Measurements from ENCODE around the gene RNF225. TPM values are rescaled to one million over a fixed set of nuclear protein-coding genes. Genes with fewer than 3 reads are reported as not detected.

The RNF225 gene
- polyA plus RNA-seq, 1 of the 3 experiments (the other 2 are of a cell fraction) = 0.13 TPM

- H3K9ac ChIP-seq = peak overlapping the region; percentile 68
- peak overlapping the region; percentile 88 for H2AFZ ChIP-seq (ENCODE audit: low read depth)
- ChIA-PET CTCF (interaction anchor here (1.1 to 2.3 kb wide), 6 partner anchors 16 to 173 kb away, joined by 3 to 12 read pairs (median 4); partner anchors contain the start of genes ZBTB45 and ZNF497), POLR2A (interaction anchor here (0.6 to 2.1 kb wide), 9 partner anchors 7 to 173 kb away, joined by 3 to 34 read pairs (median 4); partner anchors contain the start of genes ZBTB45, ZNF446, ZNF497 and ZSCAN22)
- no peaks in the 10 kb centered on the region for H3K9me2 ChIP-seq
- peak; percentile 100 for DNase-seq
- peaks cover 0 to 6% of the 10 kb centered on the region in 2 experiments; a peak in 2 of 4 replicates for H3K4me1 ChIP-seq (ENCODE audit: control insufficient read depth in 1 of 2, insufficient read depth in 2 of 2, low read depth in 1 of 2, low read length in 1 of 2)
- H4K20me1 ChIP-seq (ENCODE audit: insufficient read depth) = no peaks in the 10 kb centered on the region
- no peaks in the 10 kb centered on the region for H3K27me3 ChIP-seq (ENCODE audit: insufficient read depth)
- H3K9me3 ChIP-seq = no peaks in the 10 kb centered on the region
- peak overlapping the region; percentile 64 to 74; a peak in 2 of 4 replicates for H3K27ac ChIP-seq (ENCODE audit: low read depth in 2 of 2, low read length in 1 of 2)
- H3K36me3 ChIP-seq (replicated peaks in 1 of 2; ENCODE audit: control insufficient read depth in 1 of 2, insufficient read depth in 2 of 2, low read length in 1 of 2) = peaks cover 2 to 12% of the 10 kb centered on the region in 2 experiments
- peaks cover 5% of the 10 kb centered on the region for H3F3A ChIP-seq (replicated peaks; ENCODE audit: insufficient read depth)
- peak; percentile 26 for TF ChIP-seq CHD2 (IDR thresholded peaks at IDR 0.05; ENCODE audit: low read length, partially characterized antibody)
- TF ChIP-seq PBX3 (IDR thresholded peaks at IDR 0.05) = no peak
- no peak for TF ChIP-seq FOSL2 (IDR thresholded peaks at IDR 0.05; ENCODE audit: borderline replicate concordance, low read depth)
- peak; percentile 36; the same call in 1 of the 2 replicates for TF ChIP-seq SIN3A (IDR thresholded peaks at IDR 0.05; ENCODE audit: borderline replicate concordance, low read depth, low read length)
- peak; percentile 64 for TF ChIP-seq TAF1 (IDR thresholded peaks at IDR 0.05; ENCODE audit: borderline replicate concordance, low read depth, low read length)
- TF ChIP-seq IRF3 (IDR thresholded peaks at IDR 0.05; ENCODE audit: low read depth, low read length) = no peak
- TF ChIP-seq POLR2AphosphoS5 (IDR thresholded peaks at IDR 0.05; ENCODE audit: low read depth, low read length) = peak; percentile 86; the same call in 1 of the 2 replicates
- no peak for TF ChIP-seq TEAD4 (IDR thresholded peaks at IDR 0.05; ENCODE audit: borderline replicate concordance, insufficient read depth)
- TF ChIP-seq USF2 (IDR thresholded peaks at IDR 0.05; ENCODE audit: borderline replicate concordance, low read depth, low read length) = no peak
- no peak for TF ChIP-seq REST (IDR thresholded peaks at IDR 0.05; ENCODE audit: low read depth, low read length)
- no peak for TF ChIP-seq NFIC (IDR thresholded peaks at IDR 0.05; ENCODE audit: borderline replicate concordance)
- TF ChIP-seq JUND (IDR thresholded peaks at IDR 0.05) = no peak
- TF ChIP-seq GATA2 (CRISPR knock-in tag; IDR thresholded peaks at IDR 0.05) = no peak
- TF ChIP-seq NRF1 (IDR thresholded peaks at IDR 0.05; ENCODE audit: low read depth, low read length) = peak; percentile 76
- no peak for TF ChIP-seq SMC3 (IDR thresholded peaks at IDR 0.05; ENCODE audit: low read depth, low read length)
- peak; percentile 71; the same call in 1 of the 2 replicates for TF ChIP-seq MAX (IDR thresholded peaks at IDR 0.05; ENCODE audit: low read depth)
- TF ChIP-seq MXI1 (IDR thresholded peaks at IDR 0.05; ENCODE audit: low read depth, low read length) = peak; percentile 78; the same call in 1 of the 2 replicates
- TF ChIP-seq ELF1 (IDR thresholded peaks at IDR 0.05) = no peak
- no peak for TF ChIP-seq EP300 (IDR thresholded peaks at IDR 0.05; ENCODE audit: borderline replicate concordance in 1 of 2, low read depth in 1 of 2, low read length in 1 of 2)
- peak overlapping the region; percentile 73 to 87 for H3K4me3 ChIP-seq (ENCODE audit: low read depth in 2 of 2, low read length in 1 of 2)
- H3K79me2 ChIP-seq (ENCODE audit: insufficient read depth) = peaks cover 65% of the 10 kb centered on the region
- WGBS (ENCODE audit: low lambda C conversion rate) = 6% methylated on average over 20 of the region's 82 CpGs
- peak overlapping the region; percentile 78 for H3K4me2 ChIP-seq
Measured at GRCh38 chr19:58346961-58347929, 48.2 kb upstream of the RNF225 start.

All from SK-N-SH (cell line).